K562 (cell line): ENCODE data around the gene DGKE. TPM values are rescaled to one million over a fixed set of nuclear protein-coding genes. Genes with fewer than 3 reads are reported as not detected.

Source experiments
- ATAC-seq: fragments of 200-7000 bp; cut with Tn5 transposase; 3 replicates; pipeline ENCODE4 v1.9.1; 2020; ENCODE audit warnings: moderate library complexity
- BruUV-seq: library from RNA; stranded (reverse); fragments of 400-500 nt; replicated peaks from 2 replicates; lab custom pipeline; 2021; lab: Mats Ljungman, UMichigan
- CTCF ChIA-PET: fragments of 300-600 bp; formaldehyde crosslinking; extraction: SDS; loops from one replicate; lab custom pipeline; 2021; ENCODE audit warnings: low intra/inter-chr PET ratio; lab: Yijun Ruan, JAX
- POLR2A ChIA-PET: fragments of 300-600, 350-650 bp; sonication (Branson Sonifier 250); formaldehyde crosslinking; extraction: SDS; loops from one replicate; lab custom pipeline; 2021; ENCODE audit warnings: antibody characterized with exemption, inconsistent platforms; lab: Yijun Ruan, JAX
- DNase-seq, 4 experiments: peaks; one replicate each; pipeline versions ENCODE4 v3.0.0 to v3.0.0-alpha.2; 2011 to 2018; ENCODE audit warnings: low spot score in 3 of 4, mixed read lengths in 3 of 4; ENCODE audit errors: extremely low read depth in 1 of 4
- FAIRE-seq: peaks from 2 replicates; lab custom pipeline; 2011; peaks lifted over from hg19 to GRCh38; lab: Jason Lieb, UNC
- H2AFZ ChIP-seq: 2 replicates; pipeline ENCODE4 v1.6.0; 2011; ENCODE audit warnings: low read depth, low read length, control low read depth, inconsistent platforms
- H3K27ac ChIP-seq: fragments of 200-600 bp; 3 replicates; pipeline ENCODE4 v1.8.0; 2011; ENCODE audit warnings: low read depth, mild to moderate bottlenecking, control low read depth, inconsistent platforms, low read length, moderate library complexity, mixed read lengths; ENCODE audit errors: extremely low read depth
- H3K27me3 ChIP-seq, 2 experiments: fragments of 300-600 bp in 1 of 2; 2 replicates in 1 of 2; 3 replicates in 1 of 2; pipeline versions ENCODE4 v1.6.0 to v1.8.0; 2011; ENCODE audit warnings: inconsistent platforms in 2 of 2, low read length in 2 of 2, mild to moderate bottlenecking in 1 of 2, mixed read lengths in 1 of 2, moderate library complexity in 1 of 2; ENCODE audit not compliant: control insufficient read depth in 2 of 2, insufficient read depth in 2 of 2
- H3K36me3 ChIP-seq: fragments of 300-600 bp; 3 replicates; pipeline ENCODE4 v1.8.0; 2011; ENCODE audit warnings: mild to moderate bottlenecking, low read length, inconsistent platforms; ENCODE audit not compliant: control insufficient read depth, insufficient read depth
- H3K4me1 ChIP-seq, 2 experiments: fragments of 200-600 bp in 1 of 2; replicated peaks in 1 of 2; 2 replicates in 1 of 2; 3 replicates in 1 of 2; pipeline versions ENCODE4 v1.5.1 to v1.8.0; 2011; ENCODE audit warnings: inconsistent platforms in 2 of 2, low read length in 2 of 2, mild to moderate bottlenecking in 1 of 2, mixed read lengths in 1 of 2, moderate library complexity in 1 of 2; ENCODE audit not compliant: control insufficient read depth in 2 of 2, insufficient read depth in 2 of 2
- H3K4me2 ChIP-seq: 2 replicates; pipeline ENCODE4 v1.6.1; 2011; ENCODE audit warnings: low read length, control low read depth, inconsistent platforms, mixed read lengths; ENCODE audit not compliant: insufficient read depth
- H3K4me3 ChIP-seq: fragments of 200-600 bp; sonication (generic), shearing (Covaris generic); 2 replicates; pipeline ENCODE4 v1.5.1; 2016; ENCODE audit warnings: control low read depth, inconsistent platforms
- H3K79me2 ChIP-seq: fragments of 200-600 bp; 3 replicates; pipeline ENCODE4 v1.8.0; 2011; ENCODE audit warnings: low read length, inconsistent platforms; ENCODE audit not compliant: control insufficient read depth, insufficient read depth
- H3K9ac ChIP-seq, 2 experiments: 2 replicates each; pipeline versions ENCODE4 v1.6.0 to v1.6.1; 2011; ENCODE audit warnings: low read depth in 2 of 2, low read length in 2 of 2, control low read depth in 1 of 2, inconsistent platforms in 1 of 2, mild to moderate bottlenecking in 1 of 2, mixed read lengths in 1 of 2; ENCODE audit not compliant: insufficient read depth in 1 of 2
- H3K9me1 ChIP-seq: one replicate; pipeline ENCODE4 v1.6.0; 2011; ENCODE audit warnings: inconsistent platforms, mild to moderate bottlenecking, low read length, moderate library complexity; ENCODE audit not compliant: control insufficient read depth, insufficient read depth
- H3K9me3 ChIP-seq: replicated peaks from 2 replicates; pipeline ENCODE4 v1.5.1; 2011; ENCODE audit warnings: low read depth, low read length, inconsistent platforms; ENCODE audit not compliant: control insufficient read depth, insufficient read depth
- H4K20me1 ChIP-seq: replicated peaks from 2 replicates; pipeline ENCODE4 v1.6.1; 2011; ENCODE audit warnings: low read length, inconsistent platforms, mixed read lengths; ENCODE audit not compliant: control insufficient read depth, insufficient read depth
- CXXC5 ChIP-seq: fragments of 250-450 bp; sonication (Bioruptor Pico); IDR thresholded peaks from 2 replicates; pipeline ENCODE4 v1.8.0; 2022; ENCODE audit warnings: inconsistent platforms, mild to moderate bottlenecking, moderate library complexity
- RAD51 ChIP-seq: fragments of 450-650 bp; IDR thresholded peaks from 2 replicates; pipeline ENCODE4 v1.7.1; 2016; ENCODE audit warnings: low read depth, mild to moderate bottlenecking, borderline replicate concordance
- TEAD4 ChIP-seq, 2 experiments: sonication (generic) in 1 of 2; formaldehyde crosslinking in 1 of 2; IDR thresholded peaks; 2 replicates each; pipeline versions ENCODE4 v1.6.1 to v1.8.0; 2012 to 2022; ENCODE audit warnings: borderline replicate concordance in 1 of 2, inconsistent platforms in 1 of 2, low read length in 1 of 2, mild to moderate bottlenecking in 1 of 2, missing genetic modification reagents in 1 of 2
- WGBS: fragments of 100-300 bp; shearing (Covaris generic); methylation state at CpG from one replicate; pipeline ENCODE4 v1.1.6; 2016; ENCODE audit warnings: low coverage, mixed read lengths; ENCODE audit not compliant: insufficient coverage; ENCODE audit errors: missing lambda C conversion rate; 5-methylcytosine and 5-hydroxymethylcytosine counted together
- in situ Hi-C: fragments of 300-500 bp; cut with MboI; formaldehyde crosslinking; loops from 4 replicates; pipeline ENCODE4 v1.15.0; 2018; ENCODE audit warnings: inconsistent platforms, mixed read lengths
- intact Hi-C: fragments of 100-400 bp; cut with micrococcal nuclease; formaldehyde crosslinking; loops from 2 replicates; pipeline ENCODE4 v1.14.2; 2022
- polyA plus RNA-seq, 8 experiments: library from polyadenylated mRNA; depleted of rRNA in 4 of 8; stranded (reverse) in 5 of 8; unstranded in 3 of 8; fragments of >200 nt; fragmentation: Nextera tagmentation in 2 of 8; fragmentation: Illumina TruSeq in 1 of 8; extraction: Ambion mirVana in 2 of 8; extraction: Trizol in 1 of 8; gene quantifications; 2 replicates each; pipeline versions ENCODE4 v1.2.1 to v1.2.3, GENCODE V29; 2011 to 2014; ENCODE audit warnings: inconsistent platforms in 1 of 8, missing spikeins in 1 of 8
- total RNA-seq, 7 experiments: library from RNA; depleted of rRNA in 6 of 7; stranded (reverse); fragments of >200 nt in 6 of 7; fragmentation: Illumina TruSeq in 2 of 7; extraction: Trizol in 2 of 7; gene quantifications; 2 replicates each; pipeline versions ENCODE4 v1.2.1 to v1.2.3, GENCODE V29; 2011 to 2021; ENCODE audit warnings: low replicate concordance in 1 of 7
- TF ChIP-seq, protein P1 (sequence below), 2 experiments: fragments of 450-650 bp in 1 of 2; sonication (generic) in 1 of 2; formaldehyde crosslinking; conservative IDR thresholded peaks; 2 replicates each; pipeline versions ENCODE4 v1.4.0 to v1.8.1; 2020 to 2022; ENCODE audit warnings: mild to moderate bottlenecking in 1 of 2, missing genetic modification reagents in 1 of 2
- TF ChIP-seq, protein P2 (sequence below): fragments of 450-650 bp; IDR thresholded peaks from 2 replicates; pipeline ENCODE4 v1.6.1; 2017; ENCODE audit warnings: antibody characterized with exemption

DGKE gene
- total and polyA plus RNA-seq, 9 of the 15 experiments (the other 6 are each of a cell fraction or from before 2014, with no cell fraction given) = 1.3 to 9.9 (median 5.9) TPM

DNA sequence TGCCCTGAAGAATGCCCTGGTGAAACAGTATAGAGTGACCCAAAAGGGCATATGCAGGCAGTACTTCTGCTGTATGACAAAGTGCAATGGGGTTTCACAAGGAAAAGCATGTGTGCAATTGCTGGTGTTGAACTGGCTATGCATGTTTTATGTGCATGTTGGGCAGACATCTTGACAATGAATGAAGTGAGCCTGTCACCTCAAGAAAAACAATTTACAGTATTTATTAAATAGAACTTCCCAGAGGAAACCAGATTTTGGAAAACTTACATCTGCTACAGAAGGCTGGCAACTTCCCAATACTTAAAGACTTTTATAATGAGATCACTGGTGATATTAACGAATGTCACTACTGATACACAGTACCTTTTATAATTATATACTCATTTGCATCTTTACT is 30.9 kb upstream of the DGKE start (continued):
- TF ChIP-seq, protein P1, sequence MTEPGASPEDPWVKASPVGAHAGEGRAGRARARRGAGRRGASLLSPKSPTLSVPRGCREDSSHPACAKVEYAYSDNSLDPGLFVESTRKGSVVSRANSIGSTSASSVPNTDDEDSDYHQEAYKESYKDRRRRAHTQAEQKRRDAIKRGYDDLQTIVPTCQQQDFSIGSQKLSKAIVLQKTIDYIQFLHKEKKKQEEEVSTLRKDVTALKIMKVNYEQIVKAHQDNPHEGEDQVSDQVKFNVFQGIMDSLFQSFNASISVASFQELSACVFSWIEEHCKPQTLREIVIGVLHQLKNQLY (CRISPR knock-in tag; conservative IDR thresholded peaks at IDR 0.05) = no peak
- TF ChIP-seq TEAD4 (IDR thresholded peaks at IDR 0.05; ENCODE audit: low read length) (no peak), TEAD4 (CRISPR knock-in tag; IDR thresholded peaks at IDR 0.05; ENCODE audit: borderline replicate concordance) (no peak)

DNA sequence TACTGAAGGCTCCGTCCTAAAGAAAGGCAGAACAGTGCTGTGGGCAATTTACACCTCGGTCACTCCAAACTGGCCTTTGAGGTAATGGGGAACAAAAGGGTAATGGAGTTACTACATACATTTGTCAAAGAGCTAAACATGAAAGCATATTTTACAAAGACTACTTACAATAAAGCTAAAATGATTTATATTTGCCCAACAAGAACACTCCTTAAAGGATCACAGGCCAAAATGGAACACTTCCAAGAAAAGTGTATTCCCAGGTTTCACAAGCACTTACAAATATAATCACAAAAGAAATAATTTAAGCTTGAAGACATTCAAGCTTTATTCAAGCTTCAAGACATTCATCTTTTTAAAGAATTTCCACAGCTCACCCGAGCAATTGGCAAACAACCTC is 29.5 kb upstream of the DGKE start:
- ATAC-seq (no peak), FAIRE-seq (no peak), DNase-seq (no peak)
- TF ChIP-seq, protein P2, sequence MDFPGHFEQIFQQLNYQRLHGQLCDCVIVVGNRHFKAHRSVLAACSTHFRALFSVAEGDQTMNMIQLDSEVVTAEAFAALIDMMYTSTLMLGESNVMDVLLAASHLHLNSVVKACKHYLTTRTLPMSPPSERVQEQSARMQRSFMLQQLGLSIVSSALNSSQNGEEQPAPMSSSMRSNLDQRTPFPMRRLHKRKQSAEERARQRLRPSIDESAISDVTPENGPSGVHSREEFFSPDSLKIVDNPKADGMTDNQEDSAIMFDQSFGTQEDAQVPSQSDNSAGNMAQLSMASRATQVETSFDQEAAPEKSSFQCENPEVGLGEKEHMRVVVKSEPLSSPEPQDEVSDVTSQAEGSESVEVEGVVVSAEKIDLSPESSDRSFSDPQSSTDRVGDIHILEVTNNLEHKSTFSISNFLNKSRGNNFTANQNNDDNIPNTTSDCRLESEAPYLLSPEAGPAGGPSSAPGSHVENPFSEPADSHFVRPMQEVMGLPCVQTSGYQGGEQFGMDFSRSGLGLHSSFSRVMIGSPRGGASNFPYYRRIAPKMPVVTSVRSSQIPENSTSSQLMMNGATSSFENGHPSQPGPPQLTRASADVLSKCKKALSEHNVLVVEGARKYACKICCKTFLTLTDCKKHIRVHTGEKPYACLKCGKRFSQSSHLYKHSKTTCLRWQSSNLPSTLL = no peak
- TF ChIP-seq CXXC5 (CRISPR knock-in tag) (no peak), RAD51 (no peak)
- Histone ChIP-seq H2AFZ (no peak overlapping the region), H4K20me1 (no peaks in the 10 kb centered on the region), H3K9me3 (no peaks in the 10 kb centered on the region), H3K36me3 (no peaks in the 10 kb centered on the region), H3K4me1 (no peaks in the 10 kb centered on the region; a peak in 1 of 5 replicates), H3K27me3 (peaks cover 18 to 20% of the 10 kb centered on the region in 2 experiments; a peak in 4 of 5 replicates), H3K9ac (no peak overlapping the region), H3K9me1 (no peaks in the 10 kb centered on the region), H3K27ac (no peak overlapping the region), H3K79me2 (no peaks in the 10 kb centered on the region), H3K4me3 (no peak overlapping the region), H3K4me2 (no peak overlapping the region)
- ChIA-PET POLR2A (interaction anchor here (0.6 kb wide), 1 partner anchor 358 kb away, joined by 3 read pairs; no protein-coding TSS in a partner anchor), CTCF (no interaction called here)
- intact Hi-C loops (no loop called here), in situ Hi-C loops (no loop called here)
- 4% methylated on average over 3 of the region's 3 CpGs for WGBS
- no TSS peak for BruUV-seq
